Measurements from ENCODE around the gene IFT57. TPM values are rescaled to one million over a fixed set of nuclear protein-coding genes. Genes with fewer than 3 reads are reported as not detected.
"Not testable (repeated sequence)": the region's sequence is repeated elsewhere in the genome, so short reads cannot be mapped to it uniquely, and the experiment has no call there.

IFT57 gene
- 40.4 TPM for total RNA-seq

GRCh38 chr3:108221911-108222852 lies at the start of gene IFT57:
Gene IFT57, minus strand, starts transcription at chr3:108222424. Its CDS starts 102 bp downstream, at chr3:108222322.
- peak; percentile 96 for DNase-seq

- DNase-seq, result no peak
Measured at GRCh38 chr3:108271626-108272025, 49.4 kb upstream of the IFT57 start.

GRCh38 chr3:108268235-108268634 lies 46.0 kb upstream of the IFT57 start:
- not testable (repeated sequence) for DNase-seq

- DNase-seq, result not testable (repeated sequence)
Measured at GRCh38 chr3:108264534-108265298, 42.5 kb upstream of the IFT57 start.

GRCh38 chr3:108255131-108255530 lies 32.9 kb upstream of the IFT57 start:
- no peak for DNase-seq

GRCh38 chr3:108251844-108252243 lies 29.6 kb upstream of the IFT57 start:
- no peak for DNase-seq

GRCh38 chr3:108251265-108251664 lies 29.0 kb upstream of the IFT57 start:
- DNase-seq, result no peak

- no peak for DNase-seq
Measured at GRCh38 chr3:108250626-108251025, 28.4 kb upstream of the IFT57 start.

GRCh38 chr3:108243243-108243642 lies 21.0 kb upstream of the IFT57 start:
- no peak for DNase-seq

GRCh38 chr3:108242776-108243175 lies 20.6 kb upstream of the IFT57 start:
- no peak for DNase-seq

GRCh38 chr3:108241721-108242120 lies 19.5 kb upstream of the IFT57 start:
- no peak for DNase-seq

- no peak for DNase-seq
Measured at GRCh38 chr3:108241146-108241545, 18.9 kb upstream of the IFT57 start.

- DNase-seq, result no peak
Measured at GRCh38 chr3:108239082-108239481, 16.9 kb upstream of the IFT57 start.

GRCh38 chr3:108235290-108235689 lies 13.1 kb upstream of the IFT57 start:
- DNase-seq, result no peak

GRCh38 chr3:108234387-108234957 lies 12.2 kb upstream of the IFT57 start:
- DNase-seq, result no peak

- no peak for DNase-seq
Measured at GRCh38 chr3:108228286-108228685, 6.1 kb upstream of the IFT57 start.

GRCh38 chr3:108227131-108227530 lies 4.9 kb upstream of the IFT57 start:
- no peak for DNase-seq

GRCh38 chr3:108225221-108225620 lies 3.0 kb upstream of the IFT57 start:
- no peak for DNase-seq

GRCh38 chr3:108223928-108224327 lies 1.7 kb upstream of the IFT57 start:
- DNase-seq, result no peak

- DNase-seq, result peak; percentile 47
Measured at GRCh38 chr3:108222853-108223565, 785 bp upstream of the IFT57 start.

- DNase-seq, result no peak
Measured at GRCh38 chr3:108221393-108221792, 831 bp downstream of the IFT57 start.

- DNase-seq, result no peak
Measured at GRCh38 chr3:108219336-108219735, 2.9 kb downstream of the IFT57 start.
